Osteocyte (in vitro differentiated cells): ENCODE measurements around the gene EDEM2. TPM values are rescaled to one million over a fixed set of nuclear protein-coding genes. Genes with fewer than 3 reads are reported as not detected.

Experiments used
- DNase-seq: peaks from one replicate; pipeline ENCODE4 v3.0.0; 2021; ENCODE audit warnings: mixed read lengths; ENCODE audit not compliant: unreplicated experiment; ENCODE audit errors: extremely low spot score
- H3K27ac Mint-ChIP-seq: one replicate; pipeline ENCODE4 v1.8.0; 2021; ENCODE audit warnings: mild to moderate bottlenecking, mixed read lengths; ENCODE audit not compliant: unreplicated experiment
- H3K27me3 Mint-ChIP-seq: one replicate; pipeline ENCODE4 v1.8.0; 2021; ENCODE audit warnings: mixed read lengths; ENCODE audit not compliant: unreplicated experiment
- H3K36me3 Mint-ChIP-seq: one replicate; pipeline ENCODE4 v1.8.0; 2021; ENCODE audit warnings: mixed read lengths; ENCODE audit not compliant: unreplicated experiment
- H3K4me1 Mint-ChIP-seq: one replicate; pipeline ENCODE4 v1.8.0; 2021; ENCODE audit warnings: mixed read lengths; ENCODE audit not compliant: unreplicated experiment
- H3K4me3 Mint-ChIP-seq: one replicate; pipeline ENCODE4 v1.8.0; 2021; ENCODE audit warnings: mild to moderate bottlenecking, moderate library complexity, mixed read lengths; ENCODE audit not compliant: unreplicated experiment
- H3K9me3 Mint-ChIP-seq: one replicate; pipeline ENCODE4 v1.8.0; 2021; ENCODE audit warnings: mixed read lengths; ENCODE audit not compliant: unreplicated experiment
- total RNA-seq: library from RNA; stranded (reverse); gene quantifications from 2 replicates; pipeline ENCODE4 v1.2.1, GENCODE V29; 2021
- TF ChIP-seq, protein P1 (sequence below): fragments of 200-600 bp; sonication (generic); IDR thresholded peaks from 2 replicates; pipeline ENCODE4 v1.5.0; 2021; ENCODE audit warnings: antibody characterized with exemption, mild to moderate bottlenecking, moderate library complexity

Gene EDEM2
- total RNA-seq, 1 donor from 2014 or later, result 17.5 TPM

DNA sequence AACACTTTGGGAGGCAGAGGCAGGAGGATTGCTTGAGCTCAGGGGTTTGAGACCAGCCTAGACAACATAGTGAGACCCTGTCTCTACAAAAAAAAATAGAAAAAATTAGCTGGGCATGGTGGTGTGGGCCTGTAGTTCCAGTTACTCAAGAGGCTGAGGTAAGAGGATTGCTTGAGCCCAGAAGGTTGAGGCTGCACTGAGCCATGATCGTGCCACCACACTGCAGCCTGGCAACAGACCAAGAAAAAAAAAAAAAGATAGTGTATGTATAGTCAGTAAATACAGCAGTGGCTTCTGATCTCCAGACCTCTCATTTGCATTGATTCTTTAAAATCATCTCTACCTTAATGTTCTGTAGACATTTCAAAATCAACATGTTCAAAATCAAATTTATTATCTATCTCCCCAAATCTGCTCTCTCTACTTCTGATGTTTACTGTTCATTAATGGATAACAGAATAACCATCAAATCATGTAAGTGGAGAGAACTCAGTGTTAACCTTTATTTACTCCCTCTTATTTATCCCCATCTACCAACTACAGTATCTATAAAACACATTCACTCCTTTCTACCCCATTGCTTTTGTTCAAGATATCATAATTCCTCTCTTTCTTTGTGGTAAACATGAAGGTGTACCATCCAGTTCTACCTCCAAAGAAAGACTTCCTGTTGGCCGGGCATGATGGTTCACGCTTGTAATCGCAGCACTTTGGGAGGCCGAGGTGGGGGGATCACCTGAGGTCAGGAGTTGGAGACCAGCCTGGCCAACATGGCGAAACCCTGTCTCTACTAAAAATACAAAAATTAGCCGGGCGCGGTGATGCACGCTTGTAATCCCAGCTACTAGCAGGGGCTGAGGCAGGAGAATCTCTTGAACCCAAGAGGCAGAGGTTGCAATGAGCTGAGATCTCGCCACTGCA lies 32.4 kb upstream of the EDEM2 start:
- Mint-ChIP-seq H3K4me1 (no peaks in the 10 kb centered on the region), H3K4me3 (no peak overlapping the region)

GRCh38 chr20:35176132-35176531 lies 29.0 kb upstream of the EDEM2 start:
- Mint-ChIP-seq H3K4me3 (no peak overlapping the region), H3K36me3 (peaks cover 2% of the 10 kb centered on the region), H3K27ac (no peak overlapping the region), H3K27me3 (no peaks in the 10 kb centered on the region), H3K4me1 (peaks cover 13% of the 10 kb centered on the region), H3K9me3 (no peaks in the 10 kb centered on the region)
- TF ChIP-seq, protein P1, sequence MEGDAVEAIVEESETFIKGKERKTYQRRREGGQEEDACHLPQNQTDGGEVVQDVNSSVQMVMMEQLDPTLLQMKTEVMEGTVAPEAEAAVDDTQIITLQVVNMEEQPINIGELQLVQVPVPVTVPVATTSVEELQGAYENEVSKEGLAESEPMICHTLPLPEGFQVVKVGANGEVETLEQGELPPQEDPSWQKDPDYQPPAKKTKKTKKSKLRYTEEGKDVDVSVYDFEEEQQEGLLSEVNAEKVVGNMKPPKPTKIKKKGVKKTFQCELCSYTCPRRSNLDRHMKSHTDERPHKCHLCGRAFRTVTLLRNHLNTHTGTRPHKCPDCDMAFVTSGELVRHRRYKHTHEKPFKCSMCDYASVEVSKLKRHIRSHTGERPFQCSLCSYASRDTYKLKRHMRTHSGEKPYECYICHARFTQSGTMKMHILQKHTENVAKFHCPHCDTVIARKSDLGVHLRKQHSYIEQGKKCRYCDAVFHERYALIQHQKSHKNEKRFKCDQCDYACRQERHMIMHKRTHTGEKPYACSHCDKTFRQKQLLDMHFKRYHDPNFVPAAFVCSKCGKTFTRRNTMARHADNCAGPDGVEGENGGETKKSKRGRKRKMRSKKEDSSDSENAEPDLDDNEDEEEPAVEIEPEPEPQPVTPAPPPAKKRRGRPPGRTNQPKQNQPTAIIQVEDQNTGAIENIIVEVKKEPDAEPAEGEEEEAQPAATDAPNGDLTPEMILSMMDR, result no peak
- no peak for DNase-seq

More for the DNA sequence above, 32.4 kb upstream of the EDEM2 start:
- H3K27me3 Mint-ChIP-seq, result peaks cover 19% of the 10 kb centered on the region
- no peaks in the 10 kb centered on the region for H3K9me3 Mint-ChIP-seq
- TF ChIP-seq, protein P1, result no peak
- no peak for DNase-seq
- peaks cover 2% of the 10 kb centered on the region for H3K36me3 Mint-ChIP-seq
- H3K27ac Mint-ChIP-seq, result no peak overlapping the region

GRCh38 chr20:35174458-35175216 lies 27.5 kb upstream of the EDEM2 start:
- no peaks in the 10 kb centered on the region for H3K9me3 Mint-ChIP-seq

GRCh38 chr20:35173576-35174192 lies 26.5 kb upstream of the EDEM2 start:
- H3K4me1 Mint-ChIP-seq, result peaks cover 13% of the 10 kb centered on the region
- TF ChIP-seq, protein P1, result no peak
- no peak overlapping the region for H3K4me3 Mint-ChIP-seq
- H3K36me3 Mint-ChIP-seq, result no peaks in the 10 kb centered on the region
- no peaks in the 10 kb centered on the region for H3K27me3 Mint-ChIP-seq
- no peaks in the 10 kb centered on the region for H3K9me3 Mint-ChIP-seq
- DNase-seq, result no peak
- no peak overlapping the region for H3K27ac Mint-ChIP-seq

More at GRCh38 chr20:35174458-35175216, 27.5 kb upstream of the EDEM2 start:
- H3K36me3 Mint-ChIP-seq, result peaks cover 2% of the 10 kb centered on the region
- no peak overlapping the region for H3K27ac Mint-ChIP-seq
- H3K4me3 Mint-ChIP-seq, result no peak overlapping the region
- no peaks in the 10 kb centered on the region for H3K27me3 Mint-ChIP-seq
- TF ChIP-seq, protein P1, result no peak
- H3K4me1 Mint-ChIP-seq, result peaks cover 13% of the 10 kb centered on the region
- no peak for DNase-seq
